ENCODE data around the gene FOXN3.

Gene FOXN3

DNA sequence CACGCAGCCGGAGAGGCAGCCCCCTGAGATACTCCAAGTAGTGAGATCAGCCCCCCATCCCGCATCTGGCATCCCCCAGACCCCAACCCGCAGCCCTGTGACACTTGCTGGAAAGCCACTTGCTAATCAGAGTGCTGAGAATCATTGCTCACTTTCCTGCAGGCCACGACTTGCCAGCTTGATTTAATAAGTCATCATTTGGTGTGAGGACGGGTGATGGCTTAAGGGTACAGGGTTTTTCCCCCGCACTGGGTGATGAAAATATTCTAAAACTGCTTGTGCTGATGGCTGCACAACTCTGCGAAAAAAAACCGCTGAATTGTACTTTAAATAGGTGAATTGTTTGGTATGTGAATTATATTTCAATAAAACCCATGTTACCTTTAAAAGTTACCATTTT lies 171.2 kb downstream of the FOXN3 start:
- no peak for DNase-seq

DNA sequence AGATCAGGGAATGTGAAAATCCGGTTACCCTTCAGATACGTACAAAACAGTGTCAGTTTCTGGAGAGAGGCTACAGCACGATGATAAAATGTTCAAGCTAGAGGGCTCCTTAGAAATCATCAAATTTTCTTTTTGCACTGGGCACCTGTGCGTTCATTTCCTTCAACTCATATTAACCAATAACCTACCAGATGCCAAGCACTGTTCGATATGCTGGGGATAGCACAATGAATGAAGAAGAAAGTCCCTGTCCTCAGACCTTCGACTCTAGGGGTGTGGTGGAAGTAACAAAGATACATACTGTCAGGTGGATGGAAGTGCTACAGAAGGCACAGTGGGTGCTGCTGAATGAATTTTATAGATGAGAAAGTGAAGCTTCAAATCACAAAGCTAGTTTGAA lies 172.3 kb downstream of the FOXN3 start:
- DNase-seq, result no peak

DNA sequence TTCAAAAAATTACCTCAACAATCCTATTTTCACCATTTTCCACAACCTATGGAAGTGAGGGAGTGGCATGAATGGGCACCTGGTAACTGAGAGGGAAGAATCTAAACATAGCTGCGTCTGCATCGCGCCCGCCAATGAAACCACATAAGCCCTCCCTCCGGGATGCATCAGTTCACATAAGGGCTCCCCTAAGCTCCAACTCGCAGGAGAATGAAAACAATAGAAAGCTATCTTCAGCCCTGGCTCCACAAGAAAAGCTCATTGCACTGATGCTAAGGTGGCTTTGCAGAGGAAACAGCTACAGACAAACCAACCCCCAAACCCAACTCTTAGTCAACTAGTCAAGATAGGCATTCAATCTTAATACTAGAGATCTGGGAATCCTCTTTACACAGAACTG lies 173.3 kb downstream of the FOXN3 start:
- DNase-seq, result no peak

DNA sequence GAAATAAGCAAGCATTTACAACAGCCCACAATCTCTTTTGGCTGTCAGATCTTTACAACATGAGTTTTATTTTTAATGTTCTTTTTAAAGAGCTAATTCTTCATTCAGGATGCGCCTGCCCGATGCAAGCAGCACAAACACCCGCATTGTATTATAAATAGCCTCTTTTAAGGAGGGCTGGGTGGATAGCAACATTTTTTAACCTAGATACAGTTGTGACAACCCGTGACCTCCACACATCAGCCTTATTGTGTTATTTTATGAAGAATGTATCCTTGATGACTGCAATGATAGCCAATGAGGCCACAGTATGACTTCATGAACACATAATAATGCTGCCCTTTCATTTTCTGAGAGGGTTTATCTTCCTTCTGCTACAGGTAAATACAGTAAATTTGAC lies 173.7 kb downstream of the FOXN3 start:
- no peak for DNase-seq

DNA sequence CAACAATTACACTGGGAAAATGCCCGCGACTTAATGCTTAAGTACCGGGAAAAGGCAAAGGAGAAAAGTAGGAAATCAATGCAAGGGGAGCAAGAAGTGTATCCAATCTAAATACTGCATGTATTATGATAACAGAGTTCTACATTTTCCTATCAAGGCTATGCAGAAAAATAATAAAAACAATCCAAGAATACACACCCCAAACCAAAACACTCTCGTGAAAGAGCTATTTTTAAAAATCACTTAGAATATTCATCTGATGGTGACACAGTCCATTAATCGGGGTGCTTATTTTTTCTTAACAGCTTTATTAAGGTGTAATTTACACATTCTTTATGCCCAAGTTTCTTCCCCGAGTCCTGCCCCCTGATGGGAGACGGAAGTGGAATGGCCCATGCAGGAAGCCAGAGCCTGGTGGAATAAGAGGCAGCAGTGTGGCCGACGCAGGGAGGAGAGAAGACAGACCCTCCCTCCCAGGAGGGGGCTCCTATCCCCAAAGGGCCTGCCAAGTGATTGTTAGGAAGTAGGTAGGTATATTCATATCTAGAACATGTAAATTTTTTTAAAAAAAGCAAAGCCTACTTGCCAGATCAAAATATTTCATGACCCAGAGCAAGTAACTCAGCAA lies 174.3 kb downstream of the FOXN3 start:
- DNase-seq, result no peak

DNA sequence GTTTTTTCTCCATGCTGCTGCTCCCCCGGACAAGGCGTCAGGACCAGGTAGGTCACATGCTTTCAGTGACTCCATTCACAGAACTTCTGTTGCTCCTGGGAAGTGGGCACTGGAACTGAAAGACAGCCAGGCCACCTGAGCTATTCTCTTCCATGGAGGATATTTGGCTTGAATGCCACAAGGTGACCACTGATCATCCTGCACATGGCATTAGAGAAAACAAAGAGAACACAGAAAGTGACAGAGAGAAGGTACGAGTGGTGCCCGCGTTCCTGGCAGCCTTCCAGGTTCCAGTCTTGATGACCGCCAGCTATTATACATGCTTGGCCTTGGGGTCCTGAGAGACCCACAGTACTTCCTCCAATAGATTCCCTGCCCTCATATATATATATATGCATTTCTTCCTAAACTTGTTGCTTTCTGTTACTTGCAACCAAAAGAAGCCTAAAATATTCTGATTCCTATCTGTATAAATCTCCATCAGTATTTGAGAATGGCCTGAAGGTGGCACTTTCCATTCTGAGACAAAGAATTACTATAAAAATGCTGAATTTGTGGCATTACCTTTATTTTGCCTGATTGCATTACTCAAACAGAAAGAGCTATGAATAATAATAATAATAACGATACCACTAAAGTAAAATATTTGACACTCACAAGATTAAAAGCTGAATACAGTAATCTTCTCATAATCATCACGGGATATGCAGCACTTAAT lies 174.9 kb downstream of the FOXN3 start:
- no peak for DNase-seq

DNA sequence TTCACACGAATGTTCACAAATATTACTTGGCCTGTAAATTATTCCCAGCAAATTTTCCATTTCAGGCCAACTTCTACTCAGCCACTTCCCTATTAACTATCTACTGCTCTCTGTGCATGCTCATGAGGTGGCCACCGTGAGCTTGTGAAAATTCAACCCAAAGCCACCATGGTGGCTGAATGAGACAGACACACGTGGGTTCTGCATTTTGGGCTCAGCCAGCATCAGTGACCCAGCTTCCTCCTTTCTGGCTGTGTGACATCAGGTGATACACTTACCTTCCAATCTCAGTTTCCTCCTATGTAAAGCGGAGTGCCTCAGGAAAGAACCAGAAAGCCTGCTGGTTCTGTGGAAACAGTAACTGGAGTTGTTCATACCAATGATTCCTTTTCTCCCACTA lies 175.8 kb downstream of the FOXN3 start:
- DNase-seq, result no peak

DNA sequence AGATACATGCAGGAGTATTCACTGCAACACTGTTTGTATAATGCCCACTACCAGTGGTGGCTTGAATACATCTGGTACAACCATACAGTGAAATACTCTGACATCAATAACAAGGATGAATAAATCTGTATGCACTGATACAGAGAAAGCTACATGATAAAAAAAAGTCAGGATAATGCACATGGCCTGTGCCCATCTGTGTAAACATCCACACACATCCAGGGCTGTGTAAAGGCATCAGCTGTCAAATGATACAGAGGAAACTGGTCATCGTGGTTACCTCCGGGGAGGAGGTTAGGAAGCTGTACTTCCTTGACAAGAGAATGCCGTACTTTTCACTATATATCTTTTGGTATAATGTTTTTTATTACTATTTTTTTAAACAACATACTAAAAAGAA lies 176.6 kb downstream of the FOXN3 start:
- no peak for DNase-seq

DNA sequence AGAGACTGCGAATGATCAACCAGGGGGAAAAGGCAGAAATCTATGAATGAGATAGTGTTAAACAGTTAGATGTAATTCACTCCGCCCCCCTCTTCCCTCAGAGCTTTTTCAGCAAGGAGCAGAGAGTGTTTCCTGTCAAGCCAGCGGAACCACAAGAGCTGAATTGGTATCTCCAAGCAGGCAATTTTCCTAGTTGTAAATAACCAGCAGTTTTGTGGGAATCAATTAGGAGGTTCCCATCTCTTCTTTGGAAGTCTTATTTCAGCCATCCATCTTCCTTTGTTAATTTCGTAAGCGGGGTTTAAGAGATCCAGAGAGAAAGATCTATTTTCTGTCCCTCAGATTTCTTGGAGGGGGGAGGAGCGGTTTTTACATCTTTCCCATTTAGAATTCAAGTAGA lies 178.0 kb downstream of the FOXN3 start:
- DNase-seq, result no peak

DNA sequence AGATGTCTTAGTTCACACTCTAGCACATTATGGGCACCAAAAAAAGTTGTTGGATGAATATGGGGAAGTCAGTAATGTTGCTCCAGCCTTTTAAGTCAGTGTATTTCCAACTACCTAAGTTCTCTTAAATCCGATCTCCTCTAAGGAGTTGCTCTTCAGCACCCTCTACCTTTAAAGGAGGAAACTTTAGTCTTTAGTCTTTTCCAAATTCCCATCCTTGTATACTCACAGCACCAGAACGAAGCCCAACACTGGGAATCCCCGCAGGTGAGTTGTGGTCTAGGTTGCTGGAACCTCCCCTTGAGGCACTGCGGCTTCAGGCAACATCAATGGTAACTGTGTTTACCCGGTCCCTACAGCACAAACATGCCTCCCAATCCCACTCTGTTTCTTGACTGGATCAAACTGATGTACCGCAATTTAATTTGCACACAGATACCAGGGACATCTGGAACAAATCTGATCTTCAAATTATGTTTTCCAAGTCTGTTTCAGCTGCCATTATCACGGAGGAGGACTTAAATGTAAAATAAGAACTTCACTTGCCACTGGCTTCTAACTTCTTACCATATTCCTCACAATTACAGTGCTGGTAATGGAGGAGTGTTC lies 179.0 kb downstream of the FOXN3 start:
- no peak for DNase-seq

DNA sequence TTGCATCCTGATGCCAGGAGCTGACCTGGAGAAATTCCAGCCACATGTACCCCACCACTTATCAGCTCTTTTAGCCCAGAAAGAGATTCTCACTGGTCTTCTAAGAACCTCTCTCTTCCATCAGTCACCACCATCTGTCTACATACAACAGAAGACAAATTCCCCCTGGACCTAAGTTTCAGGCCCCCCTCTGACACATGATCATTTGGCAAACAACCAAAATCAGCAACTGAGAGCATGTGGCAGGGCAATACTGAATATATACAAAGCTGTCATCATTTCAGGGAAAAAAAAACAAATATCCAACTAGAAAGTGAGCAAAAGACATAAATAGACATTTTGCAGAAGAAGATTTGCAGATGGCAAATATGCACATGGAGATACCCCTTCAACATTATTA lies 180.2 kb downstream of the FOXN3 start:
- DNase-seq, result no peak

DNA sequence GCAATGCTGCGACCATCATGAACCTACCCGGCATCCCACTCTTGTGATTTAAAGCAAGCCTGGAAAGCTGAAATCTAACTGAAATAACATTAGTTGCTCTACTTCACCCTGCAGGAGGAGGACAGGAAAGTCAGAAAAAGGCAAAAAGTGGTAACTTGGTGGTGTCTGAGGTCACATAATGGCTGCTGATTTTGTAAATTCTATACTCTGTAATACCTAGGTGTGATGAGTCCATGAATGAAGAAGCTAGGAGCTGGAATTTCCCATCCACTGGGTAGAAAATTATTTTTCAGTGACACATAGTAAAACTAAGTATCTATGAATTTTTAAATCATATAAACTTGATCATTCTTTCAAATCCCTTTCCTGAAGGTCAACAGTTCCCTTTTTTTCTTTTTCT lies 183.8 kb downstream of the FOXN3 start:
- no peak for DNase-seq

DNA sequence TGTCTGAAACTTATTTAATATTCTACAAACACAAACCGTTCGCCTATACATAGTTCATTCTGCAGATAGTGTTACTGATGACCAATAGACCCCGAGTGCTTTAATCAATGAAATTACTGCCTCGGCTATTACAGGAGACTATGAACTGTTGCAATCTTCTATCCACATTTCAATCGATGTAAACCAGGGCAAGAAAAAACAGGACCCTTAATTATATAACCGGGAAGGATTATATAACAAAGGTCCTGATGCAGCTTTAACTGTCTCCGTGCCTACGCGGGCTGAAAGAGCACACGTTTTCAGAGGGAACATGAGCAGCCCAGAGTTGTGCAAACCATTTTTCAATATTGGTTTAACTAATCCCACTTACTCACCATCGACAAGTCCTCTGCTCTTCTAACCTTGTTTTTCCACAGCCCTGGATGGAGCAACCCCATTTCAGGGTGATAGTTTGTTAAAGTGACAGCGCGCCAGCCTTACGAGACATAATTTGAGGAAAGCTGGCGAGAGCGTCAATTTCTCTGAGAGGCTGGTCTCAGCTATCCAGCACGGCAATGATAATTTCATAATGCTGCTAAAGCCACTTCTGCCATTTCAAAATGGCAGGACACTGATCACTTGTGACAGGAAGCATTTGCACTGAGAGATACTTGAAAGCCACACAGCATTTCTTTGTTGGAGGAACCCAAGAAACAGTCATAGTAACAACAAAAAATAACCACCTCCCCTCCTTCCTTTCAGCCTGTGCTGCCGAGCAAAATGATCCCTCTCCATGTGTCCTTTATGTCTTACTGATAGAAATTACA lies 184.6 kb downstream of the FOXN3 start:
- no peak for DNase-seq

DNA sequence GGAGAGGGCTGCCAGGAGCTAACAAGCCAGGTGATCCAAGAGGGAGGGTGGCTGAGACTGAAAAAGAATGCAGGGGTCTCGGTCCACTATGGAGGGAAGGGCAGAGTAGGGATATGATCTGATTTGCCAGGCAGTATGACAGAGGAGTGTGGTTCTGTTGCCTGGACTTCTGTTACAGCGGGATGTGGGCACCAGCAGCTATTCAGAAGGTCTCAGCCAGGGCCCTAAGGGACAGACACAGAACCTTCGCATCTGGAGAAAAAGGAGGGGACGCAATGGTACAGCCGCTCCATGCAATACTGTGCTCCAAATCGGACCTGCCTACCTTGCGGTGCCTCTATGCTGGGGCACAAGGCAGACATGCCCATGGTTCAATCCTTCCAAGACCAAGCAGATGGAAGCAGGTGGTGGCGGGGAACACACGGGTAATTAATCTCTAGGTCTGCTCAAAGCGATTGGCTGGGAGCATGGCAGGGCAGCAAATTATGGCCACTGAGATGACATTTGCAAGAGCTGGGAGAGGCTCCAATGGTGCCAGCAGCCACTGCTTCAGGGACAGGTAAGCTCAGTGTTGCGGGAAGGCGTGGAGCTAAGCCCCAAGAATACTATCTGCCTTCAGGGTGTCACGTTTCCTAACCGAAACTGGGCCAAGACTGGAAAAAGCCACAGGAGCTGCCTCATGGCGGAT lies 185.5 kb downstream of the FOXN3 start:
- DNase-seq, result no peak

DNA sequence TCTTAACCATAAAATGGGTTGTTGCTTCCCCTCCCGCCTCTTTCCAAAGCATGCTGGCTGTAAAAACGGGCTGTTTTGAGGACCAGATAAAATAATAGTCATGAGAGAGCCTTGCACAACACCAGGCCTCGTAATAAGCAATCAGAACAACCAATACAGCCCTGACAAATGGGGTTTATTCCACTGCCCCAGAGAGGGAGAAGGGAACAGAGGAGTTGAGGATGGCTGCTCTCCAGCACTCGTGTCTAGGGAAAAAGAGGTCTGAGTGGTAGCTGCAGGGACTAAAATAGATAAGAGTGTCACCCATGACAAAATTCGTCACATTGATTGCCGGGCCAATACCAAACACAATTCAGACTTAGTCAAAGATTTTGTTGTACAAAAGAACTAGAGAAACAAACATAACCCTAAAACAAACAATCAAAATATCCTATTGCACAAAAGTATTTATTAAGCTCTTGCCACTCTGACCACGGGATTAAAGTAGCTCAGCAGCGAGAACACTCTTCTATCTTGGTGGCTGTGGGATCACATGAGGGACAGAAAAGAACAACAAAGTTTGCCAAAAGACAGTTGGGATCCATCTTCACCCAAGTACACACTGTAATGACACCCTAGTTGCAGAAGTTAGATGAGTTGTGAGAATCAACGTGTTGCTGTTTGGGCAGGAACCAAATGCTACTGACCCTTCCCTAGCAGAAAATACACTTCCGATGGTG lies 188.0 kb downstream of the FOXN3 start:
- DNase-seq, result no peak

DNA sequence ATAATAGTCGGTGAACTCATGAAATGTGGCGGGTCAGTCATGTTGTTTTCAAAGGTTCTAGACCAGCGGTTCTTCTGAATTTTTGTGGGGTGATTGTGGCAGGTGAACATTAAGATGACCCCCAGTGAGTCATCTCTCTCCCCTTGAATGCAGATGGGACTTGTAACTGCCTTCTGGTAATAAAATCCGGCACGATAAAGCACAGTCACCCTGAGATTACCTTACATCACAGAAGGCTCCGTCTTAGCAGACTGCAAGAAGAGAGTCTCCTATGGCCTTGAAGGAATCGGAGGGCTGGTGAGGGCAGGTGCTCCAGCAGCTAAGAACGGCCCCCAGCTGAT lies 189.6 kb downstream of the FOXN3 start:
- no peak for DNase-seq

DNA sequence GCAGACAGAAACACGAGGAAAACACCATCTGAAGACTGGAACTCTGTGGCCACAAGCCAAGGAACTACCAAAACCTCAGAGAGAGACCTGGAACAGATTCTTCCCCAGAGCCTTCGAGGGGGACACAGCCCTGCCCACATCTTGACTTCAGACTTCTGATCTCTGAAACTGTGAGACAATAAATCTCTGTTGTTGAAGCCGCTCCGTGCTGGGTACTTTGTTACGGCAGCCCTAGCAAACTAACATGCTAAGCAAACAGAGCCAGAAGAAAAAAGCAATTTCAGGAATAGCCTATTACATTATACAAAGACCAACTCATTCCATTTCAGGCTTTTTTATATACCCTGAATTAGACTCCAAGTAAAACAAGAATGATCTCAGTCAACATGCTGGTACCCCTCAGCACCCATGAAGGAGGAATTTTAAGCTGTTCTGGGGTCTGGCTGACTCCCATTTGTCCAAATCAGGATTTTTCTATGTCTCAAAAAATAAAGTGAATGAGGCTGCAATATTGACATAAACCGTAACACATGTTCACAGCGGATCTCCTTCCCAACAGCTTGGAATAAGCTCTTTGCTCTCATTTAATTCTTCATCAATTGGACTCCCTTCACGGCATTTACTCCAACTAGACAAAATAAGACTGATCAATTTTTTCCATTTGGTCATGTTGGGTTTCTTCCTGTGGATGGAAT lies 190.1 kb downstream of the FOXN3 start:
- DNase-seq, result no peak

DNA sequence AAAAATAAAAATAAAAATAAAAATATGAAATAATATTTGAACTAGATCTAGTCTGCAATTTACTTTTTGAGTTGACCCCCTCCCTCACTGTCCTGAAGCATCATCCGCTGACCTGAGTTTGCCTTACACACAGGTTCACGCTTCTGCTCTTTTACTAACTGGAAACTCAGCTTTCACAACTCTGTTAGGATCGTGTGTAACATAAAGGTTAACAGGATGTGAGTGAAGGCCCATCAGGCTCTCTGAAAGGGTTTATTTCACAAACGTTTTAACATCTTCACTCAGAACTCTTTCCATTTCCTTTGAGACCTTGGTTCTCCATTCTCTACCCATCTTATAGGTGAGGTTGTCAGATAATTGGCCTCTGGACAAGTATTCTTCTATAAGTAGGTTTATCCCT lies 191.4 kb downstream of the FOXN3 start:
- no peak for DNase-seq

DNA sequence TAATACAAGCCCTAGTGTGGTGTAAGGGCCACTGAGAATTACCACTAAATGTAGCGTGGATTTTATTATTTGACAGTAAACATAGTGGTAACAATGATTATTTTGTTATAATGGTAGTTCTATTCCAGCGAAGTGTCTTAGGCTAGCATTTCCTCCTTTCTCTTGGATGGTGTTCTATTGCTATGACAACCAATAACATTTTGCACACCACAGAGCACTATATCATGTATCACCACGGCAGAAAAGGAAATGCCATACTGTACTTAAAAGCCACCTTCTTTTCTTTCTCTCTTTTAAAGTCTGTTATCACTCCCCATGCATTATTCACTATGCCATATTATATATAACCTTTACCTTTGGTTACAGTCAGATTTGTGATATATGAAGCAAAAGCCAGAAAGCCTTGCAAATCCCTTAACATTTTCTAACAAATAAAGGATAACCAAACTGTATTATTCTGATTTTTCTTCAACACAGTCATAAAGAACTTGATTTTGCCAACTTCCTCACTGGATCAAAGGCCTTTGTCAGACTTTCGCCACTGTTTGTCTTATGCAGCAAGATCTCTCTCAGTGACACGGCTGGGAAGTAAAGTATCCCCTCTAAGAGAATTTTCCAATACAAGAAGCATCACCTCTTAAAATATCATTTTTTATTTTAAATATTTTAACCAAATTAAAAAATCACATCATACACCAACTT lies 195.8 kb downstream of the FOXN3 start:
- DNase-seq, result no peak

DNA sequence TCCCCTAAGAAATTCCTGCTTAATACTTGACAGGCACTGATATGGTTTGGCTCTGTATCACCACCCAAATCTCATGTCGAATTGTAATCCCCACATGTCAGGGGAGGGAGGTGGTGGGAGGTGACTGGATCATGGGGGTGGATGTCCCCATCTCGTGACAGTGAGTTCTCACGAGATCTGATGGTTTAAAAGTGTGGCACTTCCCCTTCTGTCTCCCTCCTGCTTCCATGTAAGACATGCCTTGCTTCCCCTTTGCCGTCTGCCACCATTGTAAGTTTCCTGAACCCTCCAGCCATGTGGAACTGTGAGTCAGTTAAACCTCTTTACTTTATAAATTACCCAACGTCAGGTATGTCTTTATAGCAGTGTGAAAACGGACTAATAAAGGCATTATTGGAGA lies 198.0 kb downstream of the FOXN3 start:
- no peak for DNase-seq

DNA sequence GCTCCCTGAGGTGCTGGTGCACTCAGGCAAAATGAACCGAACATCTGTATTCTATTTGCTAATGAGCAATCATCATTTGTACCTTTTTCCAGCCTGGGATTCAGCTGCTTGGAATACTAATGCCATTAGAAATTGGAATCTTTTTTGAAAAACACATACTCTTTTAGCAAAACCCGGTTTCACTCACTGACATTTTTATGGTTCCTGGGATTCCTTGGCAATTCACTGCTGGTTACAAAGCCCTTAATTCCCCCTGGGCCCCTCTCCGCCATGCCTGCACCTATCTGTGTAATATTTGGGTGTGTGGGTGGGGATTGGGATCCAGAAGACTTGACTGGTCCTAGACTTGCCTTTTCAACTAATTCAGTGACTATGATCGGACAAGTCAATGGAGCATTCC lies 199.1 kb downstream of the FOXN3 start:
- DNase-seq, result no peak
